Measurements from ENCODE around the gene DUSP1.

DNA sequence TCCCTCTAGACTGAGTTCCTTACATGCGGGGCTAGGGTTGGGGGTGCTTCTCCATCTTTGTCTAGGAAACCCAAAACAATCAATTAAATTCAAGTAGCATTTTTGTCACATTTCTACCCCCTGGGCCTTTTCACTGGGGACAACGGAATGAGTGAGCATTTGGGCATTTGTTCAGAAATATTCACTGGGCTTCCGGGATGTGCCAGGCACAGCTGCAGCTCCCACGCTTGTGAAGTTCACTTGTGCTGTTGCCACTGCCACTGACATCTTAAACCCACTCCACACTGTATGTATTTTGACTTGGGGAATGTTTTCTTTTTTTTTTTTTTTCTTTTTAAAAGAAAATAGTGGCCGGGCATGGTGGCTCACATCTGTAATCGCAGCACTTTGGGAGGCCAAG, 31.6 kb downstream of the DUSP1 start:
- TF ChIP-seq HDGF (IDR thresholded peaks at IDR 0.05; ENCODE audit: borderline replicate concordance) (no peak), TARDBP (IDR thresholded peaks at IDR 0.05) (no peak), BHLHE40 (IDR thresholded peaks at IDR 0.05; ENCODE audit: borderline replicate concordance) (no peak), ELF4 (IDR thresholded peaks at IDR 0.05) (no peak), FOXM1 (IDR thresholded peaks at IDR 0.05; ENCODE audit: borderline replicate concordance) (no peak), SP1 (IDR thresholded peaks at IDR 0.05) (no peak)

All from HEK293T (cell line).